ENCODE results near the gene NT5C3A. TPM values are rescaled to one million over a fixed set of nuclear protein-coding genes. Genes with fewer than 3 reads are reported as not detected.

NT5C3A gene
- total and polyA plus RNA-seq, 9 of the 15 experiments (the other 6 are each of a cell fraction or from before 2014, with no cell fraction given): 18.6 to 60.1 (median 40.0) TPM

DNA sequence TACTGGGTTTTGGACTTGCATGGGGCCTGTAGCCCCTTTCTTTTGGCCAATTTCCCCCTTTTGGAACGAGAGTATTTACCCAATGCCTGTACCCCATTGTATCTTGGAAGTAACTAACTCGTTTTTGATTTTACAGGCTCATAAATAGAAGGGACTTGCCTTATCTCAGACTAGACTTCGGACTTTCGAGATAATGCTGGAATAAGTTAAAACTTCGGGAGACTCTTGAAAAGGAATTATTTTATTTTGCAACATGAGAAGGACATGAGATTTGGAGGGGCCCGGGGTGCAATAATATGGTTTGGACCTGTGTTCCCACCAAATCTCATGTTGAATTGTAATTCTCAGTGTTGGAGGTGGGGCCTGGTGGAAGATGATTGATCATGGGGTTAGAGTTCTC is 8.3 kb upstream of the NT5C3A start:
- no peak overlapping the region for H2AFZ ChIP-seq (ENCODE audit: low read depth, low read length)
- FAIRE-seq (no peak), ATAC-seq (no peak), DNase-seq (ENCODE audit: extremely low read depth in 1 of 4, low spot score in 3 of 4) (no peak)
- H3K27me3 ChIP-seq (ENCODE audit: control insufficient read depth in 2 of 2, insufficient read depth in 2 of 2, low read length in 2 of 2): no peaks in the 10 kb centered on the region; a peak in 1 of 5 replicates
- TF ChIP-seq SMC3 (conservative IDR thresholded peaks at IDR 0.05; ENCODE audit: insufficient read depth, low read depth, low read length): no peak
- no peak for TF ChIP-seq ZBED1 (IDR thresholded peaks at IDR 0.05)
- TF ChIP-seq ZEB2 (IDR thresholded peaks at IDR 0.05): no peak
- TF ChIP-seq, protein P1, sequence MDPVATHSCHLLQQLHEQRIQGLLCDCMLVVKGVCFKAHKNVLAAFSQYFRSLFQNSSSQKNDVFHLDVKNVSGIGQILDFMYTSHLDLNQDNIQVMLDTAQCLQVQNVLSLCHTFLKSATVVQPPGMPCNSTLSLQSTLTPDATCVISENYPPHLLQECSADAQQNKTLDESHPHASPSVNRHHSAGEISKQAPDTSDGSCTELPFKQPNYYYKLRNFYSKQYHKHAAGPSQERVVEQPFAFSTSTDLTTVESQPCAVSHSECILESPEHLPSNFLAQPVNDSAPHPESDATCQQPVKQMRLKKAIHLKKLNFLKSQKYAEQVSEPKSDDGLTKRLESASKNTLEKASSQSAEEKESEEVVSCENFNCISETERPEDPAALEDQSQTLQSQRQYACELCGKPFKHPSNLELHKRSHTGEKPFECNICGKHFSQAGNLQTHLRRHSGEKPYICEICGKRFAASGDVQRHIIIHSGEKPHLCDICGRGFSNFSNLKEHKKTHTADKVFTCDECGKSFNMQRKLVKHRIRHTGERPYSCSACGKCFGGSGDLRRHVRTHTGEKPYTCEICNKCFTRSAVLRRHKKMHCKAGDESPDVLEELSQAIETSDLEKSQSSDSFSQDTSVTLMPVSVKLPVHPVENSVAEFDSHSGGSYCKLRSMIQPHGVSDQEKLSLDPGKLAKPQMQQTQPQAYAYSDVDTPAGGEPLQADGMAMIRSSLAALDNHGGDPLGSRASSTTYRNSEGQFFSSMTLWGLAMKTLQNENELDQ (CRISPR knock-in tag; IDR thresholded peaks at IDR 0.05; ENCODE audit: borderline replicate concordance): no peak
- no peak overlapping the region for H3K4me3 ChIP-seq
- WGBS (ENCODE audit: insufficient coverage, low coverage, missing lambda C conversion rate): 7% methylated on average over 6 of the region's 6 CpGs
- intact Hi-C loops (cut with micrococcal nuclease) (no loop called here), in situ Hi-C loops (cut with MboI) (no loop called here)
- peaks cover 10% of the 10 kb centered on the region for H3K9me3 ChIP-seq (replicated peaks; ENCODE audit: control insufficient read depth, insufficient read depth, low read depth, low read length)
- no peaks in the 10 kb centered on the region for H4K20me1 ChIP-seq (replicated peaks; ENCODE audit: control insufficient read depth, insufficient read depth, low read length)
- H3K27ac ChIP-seq (ENCODE audit: extremely low read depth, low read depth, low read length): no peak overlapping the region
- BruUV-seq (replicated peaks): no TSS peak
- no peaks in the 10 kb centered on the region for H3K36me3 ChIP-seq (ENCODE audit: control insufficient read depth, insufficient read depth, low read length)
- no peak overlapping the region for H3K4me2 ChIP-seq (ENCODE audit: insufficient read depth, low read length)
- POLR2A ChIA-PET: interaction anchor here (0.6 kb wide), 1 partner anchor 435 kb away, joined by 3 read pairs; no protein-coding TSS in a partner anchor
- no peaks in the 10 kb centered on the region for H3K9me1 ChIP-seq (ENCODE audit: control insufficient read depth, insufficient read depth, low read length)
- H3K4me1 ChIP-seq (replicated peaks in 1 of 2; ENCODE audit: control insufficient read depth in 2 of 2, insufficient read depth in 2 of 2, low read length in 2 of 2): no peaks in the 10 kb centered on the region; a peak in 1 of 5 replicates
- no peaks in the 10 kb centered on the region for H3K79me2 ChIP-seq (ENCODE audit: control insufficient read depth, insufficient read depth, low read length)
- CTCF ChIA-PET (ENCODE audit: low intra/inter-chr PET ratio): no interaction called here
- H3K9ac ChIP-seq (ENCODE audit: insufficient read depth in 1 of 2, low read depth in 2 of 2, low read length in 2 of 2): no peak overlapping the region
